H1 (cell line): ENCODE results near the gene BLOC1S3. TPM values are rescaled to one million over a fixed set of nuclear protein-coding genes. Genes with fewer than 3 reads are reported as not detected.

ENCODE experiments used
- ASH2L ChIP-seq: fragments of 200-600, 300-600 bp; sonication (generic); IDR thresholded peaks from one replicate; pipeline ENCODE4 v1.7.1; 2017; ENCODE audit warnings: low read length
- BRCA1 ChIP-seq: IDR thresholded peaks from 2 replicates; pipeline ENCODE4 v1.6.1; 2012; ENCODE audit warnings: low read depth, low read length, improper control_type of control experiment
- CHD1 ChIP-seq: IDR thresholded peaks from 2 replicates; pipeline ENCODE4 v1.6.1; 2012; ENCODE audit warnings: low read depth, low read length, improper control_type of control experiment
- CHD2 ChIP-seq: IDR thresholded peaks from 2 replicates; pipeline ENCODE4 v1.6.1; 2012; ENCODE audit warnings: low read length, improper control_type of control experiment
- CTBP2 ChIP-seq: IDR thresholded peaks from 2 replicates; pipeline ENCODE4 v1.7.0; 2011; ENCODE audit warnings: borderline replicate concordance, mild to moderate bottlenecking, moderate library complexity, mixed read lengths, low read length; ENCODE audit not compliant: insufficient read depth, insufficient read length
- EP300 ChIP-seq, 2 experiments: IDR thresholded peaks; 1 replicate in 1 of 2; 2 replicates in 1 of 2; pipeline ENCODE4 v1.6.1; 2011 to 2012; ENCODE audit warnings: low read depth in 2 of 2, low read length in 2 of 2, mild to moderate bottlenecking in 2 of 2, borderline replicate concordance in 1 of 2, inconsistent platforms in 1 of 2, moderate library complexity in 1 of 2
- EZH2 ChIP-seq: fragments of 200-600 bp; sonication (generic); IDR thresholded peaks from 2 replicates; pipeline ENCODE4 v1.7.1; 2012; ENCODE audit warnings: low read depth, mild to moderate bottlenecking, moderate library complexity, low read length, inconsistent platforms; ENCODE audit not compliant: severe bottlenecking
- GTF2F1 ChIP-seq: IDR thresholded peaks from 2 replicates; pipeline ENCODE4 v1.6.1; 2012; ENCODE audit warnings: low read depth, low read length, improper control_type of control experiment, borderline replicate concordance
- JUND ChIP-seq: IDR thresholded peaks from 2 replicates; pipeline ENCODE4 v1.6.1; 2011; ENCODE audit warnings: mild to moderate bottlenecking, improper control_type of control experiment, low read length
- KDM1A ChIP-seq: fragments of 200-600, 300-600 bp; sonication (generic); IDR thresholded peaks from 2 replicates; pipeline ENCODE4 v1.7.1; 2016; ENCODE audit warnings: mild to moderate bottlenecking, low read length, borderline replicate concordance
- POU5F1 ChIP-seq: IDR thresholded peaks from 2 replicates; pipeline ENCODE4 v1.6.1; 2011; ENCODE audit warnings: low read depth, mild to moderate bottlenecking, low read length, moderate library complexity
- SAP30 ChIP-seq: fragments of 300-600 bp; sonication (generic); IDR thresholded peaks from 2 replicates; pipeline ENCODE4 v1.7.1; 2012; ENCODE audit warnings: low read length, moderate library complexity, mild to moderate bottlenecking, inconsistent platforms; ENCODE audit not compliant: insufficient read depth, insufficient replicate concordance
- SP1 ChIP-seq: IDR thresholded peaks from 2 replicates; pipeline ENCODE4 v1.6.1; 2011; ENCODE audit warnings: low read depth, low read length
- SP4 ChIP-seq: IDR thresholded peaks from 2 replicates; pipeline ENCODE4 v1.6.1; 2012; ENCODE audit warnings: low read length, inconsistent platforms
- TAF7 ChIP-seq: optimal IDR thresholded peaks from 2 replicates; pipeline ENCODE3; 2011; ENCODE audit warnings: low read depth, mild to moderate bottlenecking, inconsistent platforms, low read length, moderate library complexity, borderline replicate concordance
- polyA plus RNA-seq, 7 experiments: library from polyadenylated mRNA; depleted of rRNA in 3 of 7; stranded (reverse) in 5 of 7; unstranded in 2 of 7; fragments of >200 nt in 5 of 7; fragments of 200-250 nt in 2 of 7; gene quantifications; 1 replicate in 5 of 7; 2 replicates in 1 of 7; 4 replicates in 1 of 7; pipeline versions ENCODE4 v1.2.1 to v1.2.3, GENCODE V29; 2011 to 2013; ENCODE audit warnings: missing spikeins in 2 of 7, mixed read lengths in 2 of 7
- total RNA-seq: library from RNA; stranded (reverse); fragmentation: NEBNext Ultra II Directional; extraction: Animal tissue kit (Norgen Biotek cat#: 25700); gene quantifications from 2 replicates; pipeline ENCODE4 v1.2.1, GENCODE V29; 2021
- TF ChIP-seq, protein P1 (sequence below), 3 experiments: IDR thresholded peaks; 1 replicate in 2 of 3; 2 replicates in 1 of 3; pipeline versions ENCODE4 v1.5.1 to v1.6.1; 2011; ENCODE audit warnings: low read length in 3 of 3, mild to moderate bottlenecking in 3 of 3, inconsistent platforms in 2 of 3, low read depth in 1 of 3, moderate library complexity in 1 of 3; ENCODE audit not compliant: insufficient read depth in 1 of 3; ENCODE audit errors: control extremely low read depth in 1 of 3
- TF ChIP-seq, protein P2 (sequence below): IDR thresholded peaks from 2 replicates; pipeline ENCODE4 v1.6.1; 2012; ENCODE audit warnings: low read length, inconsistent platforms
- TF ChIP-seq, protein P3 (sequence below): IDR thresholded peaks from 2 replicates; pipeline ENCODE4 v1.6.1; 2011; ENCODE audit warnings: low read depth, mild to moderate bottlenecking, low read length; ENCODE audit not compliant: insufficient read depth

Gene BLOC1S3
- total and polyA plus RNA-seq, 2 of the 8 experiments (the other 6 are each of a cell fraction or from before 2014, with no cell fraction given), result 6.0 to 6.1 TPM

DNA sequence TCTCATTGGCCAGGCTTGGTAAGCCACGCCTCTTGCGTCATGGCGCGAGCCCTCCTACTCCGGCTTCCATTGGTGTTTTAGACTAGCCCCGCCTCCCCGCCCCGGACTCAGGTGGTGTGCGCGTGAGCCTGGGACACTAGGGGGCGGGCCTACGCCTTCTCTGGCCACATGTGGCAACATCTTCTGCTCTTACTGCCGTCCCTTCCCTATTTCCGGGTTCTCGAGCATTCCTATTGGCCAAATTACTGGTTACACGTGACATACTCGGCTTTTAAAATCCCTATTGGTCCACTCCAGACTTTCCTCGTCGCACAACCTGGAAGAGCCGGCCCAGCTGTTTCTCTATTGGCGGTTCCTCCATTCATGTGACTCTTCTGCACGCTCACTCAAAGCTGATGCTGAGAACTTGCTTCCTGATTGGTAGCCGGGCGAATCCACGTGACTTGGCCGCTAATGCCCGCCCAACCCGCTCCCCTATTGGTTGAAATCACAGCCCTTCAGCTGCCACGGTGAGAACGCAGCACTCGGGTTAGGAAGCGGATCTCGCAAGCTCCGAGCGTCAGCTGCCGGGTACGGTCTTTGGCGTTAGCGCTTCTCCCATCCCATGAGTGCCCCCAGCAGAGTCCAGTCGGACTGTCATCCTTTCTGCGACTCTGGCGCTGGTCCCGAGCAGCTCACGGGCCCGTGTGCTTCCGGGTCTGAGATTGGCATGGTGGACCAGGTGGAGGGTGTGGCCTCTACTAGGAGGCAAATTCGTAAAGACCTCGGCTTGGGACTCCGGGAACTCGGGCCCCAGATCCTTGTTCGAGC, at the start of gene BLOC1S3 (continued):
- TF ChIP-seq EZH2 (no peak), CHD1 (no peak), TAF7 (no peak), SP4 (peak; percentile 94), BRCA1 (no peak), KDM1A (no peak), CHD2 (peak; percentile 75), SP1 (peak; percentile 98), JUND (no peak), POU5F1 (no peak), GTF2F1 (no peak), SAP30 (peak; percentile 100), ASH2L (no peak), CTBP2 (no peak), EP300 (IDR thresholded peaks at IDR 0.05; ENCODE audit: borderline replicate concordance in 1 of 2, low read depth in 2 of 2, low read length in 2 of 2) (no peak)
- TF ChIP-seq, protein P1, sequence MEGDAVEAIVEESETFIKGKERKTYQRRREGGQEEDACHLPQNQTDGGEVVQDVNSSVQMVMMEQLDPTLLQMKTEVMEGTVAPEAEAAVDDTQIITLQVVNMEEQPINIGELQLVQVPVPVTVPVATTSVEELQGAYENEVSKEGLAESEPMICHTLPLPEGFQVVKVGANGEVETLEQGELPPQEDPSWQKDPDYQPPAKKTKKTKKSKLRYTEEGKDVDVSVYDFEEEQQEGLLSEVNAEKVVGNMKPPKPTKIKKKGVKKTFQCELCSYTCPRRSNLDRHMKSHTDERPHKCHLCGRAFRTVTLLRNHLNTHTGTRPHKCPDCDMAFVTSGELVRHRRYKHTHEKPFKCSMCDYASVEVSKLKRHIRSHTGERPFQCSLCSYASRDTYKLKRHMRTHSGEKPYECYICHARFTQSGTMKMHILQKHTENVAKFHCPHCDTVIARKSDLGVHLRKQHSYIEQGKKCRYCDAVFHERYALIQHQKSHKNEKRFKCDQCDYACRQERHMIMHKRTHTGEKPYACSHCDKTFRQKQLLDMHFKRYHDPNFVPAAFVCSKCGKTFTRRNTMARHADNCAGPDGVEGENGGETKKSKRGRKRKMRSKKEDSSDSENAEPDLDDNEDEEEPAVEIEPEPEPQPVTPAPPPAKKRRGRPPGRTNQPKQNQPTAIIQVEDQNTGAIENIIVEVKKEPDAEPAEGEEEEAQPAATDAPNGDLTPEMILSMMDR (IDR thresholded peaks at IDR 0.05; ENCODE audit: control extremely low read depth in 1 of 3, insufficient read depth in 1 of 3, low read depth in 1 of 3, low read length in 3 of 3), result peak; percentile 19 to 70 (median 63); a peak in 3 of 4 replicates
- TF ChIP-seq, protein P2, sequence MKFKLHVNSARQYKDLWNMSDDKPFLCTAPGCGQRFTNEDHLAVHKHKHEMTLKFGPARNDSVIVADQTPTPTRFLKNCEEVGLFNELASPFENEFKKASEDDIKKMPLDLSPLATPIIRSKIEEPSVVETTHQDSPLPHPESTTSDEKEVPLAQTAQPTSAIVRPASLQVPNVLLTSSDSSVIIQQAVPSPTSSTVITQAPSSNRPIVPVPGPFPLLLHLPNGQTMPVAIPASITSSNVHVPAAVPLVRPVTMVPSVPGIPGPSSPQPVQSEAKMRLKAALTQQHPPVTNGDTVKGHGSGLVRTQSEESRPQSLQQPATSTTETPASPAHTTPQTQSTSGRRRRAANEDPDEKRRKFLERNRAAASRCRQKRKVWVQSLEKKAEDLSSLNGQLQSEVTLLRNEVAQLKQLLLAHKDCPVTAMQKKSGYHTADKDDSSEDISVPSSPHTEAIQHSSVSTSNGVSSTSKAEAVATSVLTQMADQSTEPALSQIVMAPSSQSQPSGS, result peak; percentile 51; the same call in 1 of the 2 replicates
- TF ChIP-seq, protein P3, sequence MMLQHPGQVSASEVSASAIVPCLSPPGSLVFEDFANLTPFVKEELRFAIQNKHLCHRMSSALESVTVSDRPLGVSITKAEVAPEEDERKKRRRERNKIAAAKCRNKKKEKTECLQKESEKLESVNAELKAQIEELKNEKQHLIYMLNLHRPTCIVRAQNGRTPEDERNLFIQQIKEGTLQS, result peak; percentile 62
